OCI-LY3 (cell line): ENCODE results near the gene RNF13.

ENCODE experiments used
- CTCF ChIP-seq: fragments of 200-600, 300-600 bp; sonication (generic); IDR thresholded peaks from 2 replicates; pipeline ENCODE4 v1.5.1; 2014; ENCODE audit warnings: antibody characterized with exemption, low read length, low read depth
- EZH2phosphoT487 ChIP-seq: fragments of 200-600 bp; shearing (Covaris generic); IDR thresholded peaks from 2 replicates; pipeline ENCODE4 v1.6.1; 2018; ENCODE audit warnings: antibody characterized with exemption, mixed run types, low read depth

GRCh38 chr3:149771652-149772271 lies 41.3 kb upstream of the RNF13 start:
- TF ChIP-seq CTCF, result peak; percentile 68
- no peak for TF ChIP-seq EZH2phosphoT487
